BJ (cell line): Measurements from ENCODE around the gene UIMC1. TPM values are rescaled to one million over a fixed set of nuclear protein-coding genes. Genes with fewer than 3 reads are reported as not detected.

Source experiments
- CTCF ChIA-PET: fragments of 350-600 bp; formaldehyde crosslinking; extraction: SDS; loops from one replicate; lab custom pipeline; 2021; ENCODE audit warnings: antibody characterized with exemption, inconsistent platforms; lab: Yijun Ruan, JAX
- POLR2A ChIA-PET: fragments of 300-600 bp; sonication (Branson Sonifier 250); formaldehyde crosslinking; extraction: SDS; loops from one replicate; lab custom pipeline; 2021; ENCODE audit warnings: antibody characterized with exemption; lab: Charles Lee
- DNase-seq: peaks from one replicate; pipeline ENCODE4 v3.0.0-alpha.2; 2011; ENCODE audit warnings: low read depth
- H3K27me3 ChIP-seq: 2 replicates; pipeline ENCODE4 v1.6.0; 2011; ENCODE audit warnings: low read length; ENCODE audit not compliant: control insufficient read depth, insufficient read depth
- H3K36me3 ChIP-seq: 2 replicates; pipeline ENCODE4 v1.5.1; 2011; ENCODE audit warnings: low read length; ENCODE audit not compliant: control insufficient read depth, insufficient read depth
- H3K4me3 ChIP-seq: 2 replicates; pipeline ENCODE4 v1.5.1; 2011; ENCODE audit warnings: low read depth, mild to moderate bottlenecking, control low read depth, low read length
- CTCF ChIP-seq: IDR thresholded peaks from 2 replicates; pipeline ENCODE4 v1.5.1; 2011; ENCODE audit warnings: low read depth, mild to moderate bottlenecking, control low read depth, inconsistent platforms, low read length, moderate library complexity; ENCODE audit not compliant: insufficient read depth
- polyA plus RNA-seq: library from polyadenylated mRNA; depleted of rRNA; stranded (reverse); fragments of >200 nt; gene quantifications from 2 replicates; pipeline ENCODE4 v1.2.3, GENCODE V29; 2011

The UIMC1 gene
- polyA plus RNA-seq, 1 experiment = 14.1 TPM

- no peak overlapping the region for H3K4me3 ChIP-seq
- no peak for DNase-seq
- no peaks in the 10 kb centered on the region for H3K36me3 ChIP-seq
- peak; percentile 52 for TF ChIP-seq CTCF
- H3K27me3 ChIP-seq = peaks cover 23% of the 10 kb centered on the region
- ChIA-PET CTCF (interaction anchor here (1.1 to 1.5 kb wide), 2 partner anchors 26 to 228 kb away, joined by 3 read pairs; no protein-coding TSS in a partner anchor), POLR2A (no interaction called here)
These were observed 136.4 kb downstream of the UIMC1 start for GRCh38 chr5:176870110-176870591.

- CTCF ChIA-PET = interaction anchor here (1.1 to 1.5 kb wide), 2 partner anchors 26 to 228 kb away, joined by 3 read pairs; no protein-coding TSS in a partner anchor
- POLR2A ChIA-PET = no interaction called here
- H3K4me3 ChIP-seq = no peak overlapping the region
- H3K27me3 ChIP-seq = peaks cover 24% of the 10 kb centered on the region
- DNase-seq = no peak
- no peaks in the 10 kb centered on the region for H3K36me3 ChIP-seq
- TF ChIP-seq CTCF = no peak
These were observed 137.0 kb downstream of the UIMC1 start for GRCh38 chr5:176869501-176870109.

- POLR2A ChIA-PET = no interaction called here
- no peak for DNase-seq
- TF ChIP-seq CTCF = no peak
- CTCF ChIA-PET = no interaction called here
- no peaks in the 10 kb centered on the region for H3K36me3 ChIP-seq
- peaks cover 21% of the 10 kb centered on the region for H3K27me3 ChIP-seq
- H3K4me3 ChIP-seq = no peak overlapping the region
These were observed 137.8 kb downstream of the UIMC1 start for GRCh38 chr5:176868731-176869130.

GRCh38 chr5:176868126-176868525 is 138.5 kb downstream of the UIMC1 start:
- ChIA-PET CTCF (interaction anchor here (1.0 kb wide), 1 partner anchor 16 kb away, joined by 3 read pairs; no protein-coding TSS in a partner anchor), POLR2A (no interaction called here)

More at GRCh38 chr5:176868126-176868525, 138.5 kb downstream of the UIMC1 start:
- DNase-seq = no peak
- Histone ChIP-seq H3K4me3 (no peak overlapping the region), H3K36me3 (no peaks in the 10 kb centered on the region), H3K27me3 (peaks cover 23% of the 10 kb centered on the region)
- no peak for TF ChIP-seq CTCF
